Parietal lobe (tissue), 2 donors: ENCODE results near the gene RBP5. TPM values are rescaled to one million over a fixed set of nuclear protein-coding genes. Genes with fewer than 3 reads are reported as not detected.

Experiments
- small RNA-seq: library from RNA; depleted of rRNA; stranded (forward); fragments of <200 nt; gene quantifications from one replicate; pipeline ENCODE3, GENCODE V24; 2014; ENCODE audit warnings: low replicate concordance
- total RNA-seq: library from RNA; depleted of rRNA; stranded (reverse); fragments of >200 nt; gene quantifications from one replicate; pipeline ENCODE4 v1.2.3, GENCODE V29; 2014

Gene RBP5, protein sequence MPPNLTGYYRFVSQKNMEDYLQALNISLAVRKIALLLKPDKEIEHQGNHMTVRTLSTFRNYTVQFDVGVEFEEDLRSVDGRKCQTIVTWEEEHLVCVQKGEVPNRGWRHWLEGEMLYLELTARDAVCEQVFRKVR
- total RNA-seq = not detected

DNA sequence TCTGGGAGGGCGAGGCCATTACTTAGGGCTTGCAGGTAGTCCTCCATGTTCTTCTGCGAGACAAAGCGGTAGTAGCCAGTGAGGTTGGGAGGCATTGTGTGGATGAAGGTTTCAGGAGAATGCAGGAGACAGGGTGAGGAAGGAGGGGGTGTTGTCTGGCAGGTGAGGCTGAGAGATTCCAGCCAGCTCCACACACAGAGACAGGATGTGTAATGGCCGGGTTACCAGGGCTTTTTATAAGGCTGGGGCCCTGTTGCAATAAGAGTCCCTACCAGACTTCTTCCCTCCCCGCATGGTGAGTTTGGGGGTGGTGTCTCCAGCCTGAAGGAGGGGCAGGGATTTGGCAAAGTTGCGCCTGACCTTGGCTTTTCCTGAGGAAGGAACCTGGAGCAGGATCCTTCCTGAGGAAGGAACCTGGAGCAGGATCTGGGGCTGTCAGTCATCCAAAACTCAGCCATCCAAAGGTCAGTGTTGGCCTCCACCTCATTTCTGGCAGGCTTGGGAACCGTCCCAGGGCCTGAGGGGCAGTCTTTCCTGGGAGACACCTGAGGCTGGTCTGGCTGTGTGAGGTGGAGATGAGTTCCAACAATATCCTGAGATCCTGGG, at the start of gene RBP5:
Gene RBP5 (minus strand): TSS at position 209 of the 606 bp plus-strand sequence. CDS start 114 bp downstream, at position 95.

DNA sequence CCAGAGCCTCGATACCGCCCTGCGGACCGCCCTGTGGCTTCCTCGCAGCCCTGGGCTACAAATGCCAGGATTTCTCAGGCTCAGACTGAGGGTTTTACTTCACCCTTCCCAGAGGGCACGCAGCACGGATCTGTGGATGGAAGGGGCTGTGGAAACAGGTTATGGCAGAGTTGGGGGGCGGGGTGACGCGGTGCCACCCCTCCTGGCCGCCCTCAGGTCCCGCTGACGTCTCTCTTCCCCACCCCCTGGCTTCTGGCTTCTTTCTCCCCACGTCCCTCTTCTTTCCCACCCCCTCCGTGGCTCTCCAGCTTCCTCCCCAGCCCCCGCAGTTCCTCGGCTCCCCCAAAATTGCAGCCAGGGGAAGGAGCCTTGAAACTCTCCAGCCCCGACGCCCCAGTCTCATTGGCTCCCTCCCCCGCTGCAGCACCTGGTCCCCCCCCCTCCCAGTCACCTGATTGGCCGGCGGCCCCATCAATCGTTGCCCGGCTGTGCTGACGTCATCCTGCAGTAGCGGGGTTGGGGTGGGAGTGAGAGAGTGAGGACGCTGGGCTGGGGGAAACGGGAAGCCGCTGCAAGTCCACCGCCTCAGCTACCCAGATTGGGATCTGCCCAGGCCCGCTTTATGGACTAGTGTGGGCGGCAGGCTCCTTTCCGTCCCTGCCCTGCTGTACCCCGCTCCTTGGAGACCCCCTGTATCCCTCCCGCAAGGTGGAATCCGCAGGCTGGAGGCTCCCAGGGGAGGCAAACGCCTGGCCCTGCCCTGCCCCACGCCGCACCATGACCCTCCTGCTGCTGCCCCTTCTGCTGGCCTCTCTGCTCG, 1.4 kb upstream of the RBP5 start, which contains the start of gene CLSTN3:
Gene CLSTN3 (plus strand): TSS at position 500 of the 820 bp plus-strand sequence. CDS start 278 bp downstream, at position 778.

DNA sequence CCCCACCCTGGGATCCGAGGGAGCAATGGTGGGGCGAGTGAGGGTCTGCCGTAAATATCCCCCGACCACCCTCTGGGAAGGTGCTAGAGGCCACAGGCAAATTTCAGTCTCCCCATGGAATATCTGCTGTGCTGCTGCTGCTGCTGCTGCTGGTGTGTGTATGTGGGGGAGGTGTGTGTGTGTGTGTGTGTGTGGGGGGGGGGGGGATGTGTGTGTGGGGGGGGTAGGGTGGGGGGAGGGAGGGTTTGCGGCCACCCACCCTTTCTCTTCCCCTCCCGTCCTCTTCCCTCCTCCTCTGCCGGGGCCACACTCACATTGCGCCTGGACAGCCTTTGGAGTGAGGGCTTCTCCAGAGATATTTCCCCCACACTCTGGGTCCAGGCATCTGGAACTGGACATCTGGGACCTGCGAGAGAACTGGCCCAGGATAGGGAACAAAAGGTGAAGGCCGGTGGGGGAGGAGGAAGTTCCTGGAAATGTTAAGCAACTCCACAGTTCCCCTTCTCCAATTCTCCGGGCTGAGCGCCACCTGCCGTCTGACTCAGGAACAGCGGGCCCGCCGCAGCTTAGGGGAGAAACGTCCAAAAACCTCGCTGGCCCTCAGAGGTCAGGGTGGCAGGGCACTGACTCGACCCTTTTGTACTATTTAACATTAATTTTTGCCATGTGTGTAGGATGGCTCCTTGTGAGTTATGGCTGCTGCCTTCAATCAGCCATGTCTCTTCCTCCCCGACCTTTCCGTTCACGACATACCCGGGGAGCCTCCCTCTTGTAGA, 19.7 kb downstream of the RBP5 start, which contains the start of gene C1RL:
Gene C1RL (minus strand): TSS at position 419 of the 776 bp plus-strand sequence. CDS start 34 bp downstream, at position 385.

DNA sequence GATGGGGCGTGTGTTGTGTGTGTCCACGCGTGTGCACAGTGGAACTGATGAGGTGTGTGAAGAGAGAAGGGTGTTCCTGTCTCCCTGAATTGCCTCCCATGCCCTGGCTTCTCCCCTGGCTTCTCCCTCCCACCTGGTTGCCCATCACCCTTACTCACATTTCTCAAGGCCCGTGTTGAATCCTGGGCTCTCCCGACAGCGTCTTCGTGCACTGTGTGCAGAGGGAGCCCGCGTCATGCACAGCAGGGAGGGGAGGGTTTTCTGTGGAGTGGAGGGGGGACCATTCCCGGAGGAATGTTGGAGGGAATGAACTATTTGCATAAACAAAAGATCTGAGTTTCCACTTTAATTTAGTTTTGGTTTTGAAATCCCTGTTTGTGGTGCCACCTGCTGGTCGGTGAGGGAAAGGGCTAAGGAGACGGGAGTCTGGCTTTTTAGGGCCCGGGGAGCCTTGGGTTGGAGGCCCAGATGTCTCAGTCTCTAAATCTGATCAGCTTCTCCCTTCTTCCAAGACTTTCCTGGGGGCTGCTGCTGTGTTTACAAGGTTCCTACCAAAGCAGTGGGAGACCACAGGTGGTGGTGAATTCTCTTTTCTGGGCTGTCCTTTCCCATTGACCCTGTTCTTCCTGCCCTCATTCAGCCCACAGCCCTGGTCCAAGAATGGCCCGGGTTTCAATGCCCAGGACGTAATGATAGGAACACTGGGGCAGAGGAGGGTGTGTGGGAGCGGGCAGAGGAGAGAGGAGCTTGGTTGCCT, 36.3 kb downstream of the RBP5 start, which contains the start of gene C1R:
Gene C1R (minus strand): TSS at position 217 of the 757 bp plus-strand sequence. CDS start 57 bp downstream, at position 160.

Small RNAs within 50 kb of the gene (small RNA-seq; reads per million reads assigned to genes)
- gene RNU6-485P = not detected

Other genes with a start within 250 kb of the RBP5 start
- 8.5 TPM for gene LRRC23, start 224.1 kb downstream of the RBP5 start, total RNA-seq
- gene ENO2, start 214.3 kb downstream of the RBP5 start, total RNA-seq = 146 TPM
- gene ATN1, start 200.9 kb downstream of the RBP5 start, total RNA-seq = 22.5 TPM
- gene RNU7-1, start 185.1 kb downstream of the RBP5 start, total RNA-seq = not detected
- gene C12orf57, start 184.9 kb downstream of the RBP5 start, total RNA-seq = 295 TPM
- gene PTPN6, start 177.5 kb downstream of the RBP5 start, total RNA-seq = 3.4 TPM
- gene PHB2, start 158.2 kb downstream of the RBP5 start, total RNA-seq = 104 TPM
- gene EMG1, start 158.0 kb downstream of the RBP5 start, total RNA-seq = 39.4 TPM
- gene LPCAT3, start 110.4 kb downstream of the RBP5 start, total RNA-seq = 15.0 TPM
- 8.1 TPM for gene C1S, start 68.2 kb downstream of the RBP5 start, total RNA-seq
- 1.6 TPM for gene C1R, start 36.4 kb downstream of the RBP5 start, total RNA-seq
- 5.9 TPM for gene C1RL, start 19.7 kb downstream of the RBP5 start, total RNA-seq
- gene CLSTN3, start 1.5 kb upstream of the RBP5 start, total RNA-seq = 79.2 TPM
- gene PEX5, start 60.8 kb upstream of the RBP5 start, total RNA-seq = 62.9 TPM
- gene ACSM4, start 175.2 kb upstream of the RBP5 start, total RNA-seq = not detected